ENCODE results near the gene RUNX1.

GRCh38 chr21:35041881-35042280 is 7.2 kb downstream of the RUNX1 start:
- TF ChIP-seq CTCF (IDR thresholded peaks at IDR 0.05; ENCODE audit: low read depth, low read length) (no peak), EZH2phosphoT487 (IDR thresholded peaks at IDR 0.05; ENCODE audit: low read depth) (no peak)
